ENCODE measurements around the gene SLC23A2.

The SLC23A2 gene

DNA sequence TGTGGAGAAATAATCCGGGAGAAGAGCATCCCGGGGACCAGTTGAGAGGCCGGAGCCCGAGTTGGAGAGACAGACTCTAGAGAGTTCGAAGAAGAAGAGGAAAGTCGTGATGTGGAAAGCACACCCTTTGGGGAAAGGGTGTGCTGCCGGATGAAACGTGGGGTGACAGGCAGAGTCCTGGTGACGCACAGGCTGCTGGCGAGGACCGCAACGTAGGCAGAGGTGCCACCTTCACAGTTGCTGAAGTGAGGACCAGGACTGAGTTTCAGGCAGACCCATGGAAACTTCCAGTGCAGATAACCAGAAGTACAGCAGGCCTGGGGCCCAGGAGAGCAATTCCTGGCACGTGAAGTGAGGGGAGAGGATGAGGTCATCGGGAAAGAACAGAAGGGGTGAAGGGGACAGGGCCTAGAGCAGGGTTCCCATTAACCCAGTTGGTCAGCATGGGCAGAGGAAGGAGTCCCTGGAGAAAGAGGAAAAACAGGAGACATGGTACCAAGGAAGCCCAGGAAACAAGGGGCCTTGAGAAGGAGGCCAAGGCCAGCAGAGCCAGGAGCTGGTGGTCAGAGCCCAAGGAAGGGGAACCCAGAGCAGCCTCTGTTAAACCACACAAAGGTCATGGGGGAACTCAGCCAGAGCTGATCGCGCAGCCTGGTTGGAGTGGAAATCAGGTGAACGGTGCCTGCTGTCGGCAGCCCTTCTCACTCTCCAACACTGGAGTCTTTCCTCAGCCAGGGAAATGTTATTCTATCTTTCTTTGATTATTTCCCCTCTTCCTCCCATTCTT is 195.5 kb downstream of the SLC23A2 start:
- Histone ChIP-seq H3K4me3 (ENCODE audit: low read depth, low read length) (no peak overlapping the region), H3K36me3 (ENCODE audit: control insufficient read depth in 2 of 2, insufficient read depth in 1 of 2, low read length in 2 of 2) (no peaks in the 10 kb centered on the region), H3K27ac (ENCODE audit: extremely low read depth, low read depth, low read length) (no peak overlapping the region), H3K4me1 (ENCODE audit: control insufficient read depth, insufficient read depth, low read length) (no peaks in the 10 kb centered on the region), H3K9me3 (ENCODE audit: control insufficient read depth, insufficient read depth, low read depth, low read length) (no peaks in the 10 kb centered on the region)
- ChIA-PET CTCF (interaction anchor here (0.6 kb wide), 2 partner anchors 84 to 133 kb away, joined by 3 read pairs; no protein-coding TSS in a partner anchor), POLR2A (no interaction called here)
- TF ChIP-seq, protein P1, sequence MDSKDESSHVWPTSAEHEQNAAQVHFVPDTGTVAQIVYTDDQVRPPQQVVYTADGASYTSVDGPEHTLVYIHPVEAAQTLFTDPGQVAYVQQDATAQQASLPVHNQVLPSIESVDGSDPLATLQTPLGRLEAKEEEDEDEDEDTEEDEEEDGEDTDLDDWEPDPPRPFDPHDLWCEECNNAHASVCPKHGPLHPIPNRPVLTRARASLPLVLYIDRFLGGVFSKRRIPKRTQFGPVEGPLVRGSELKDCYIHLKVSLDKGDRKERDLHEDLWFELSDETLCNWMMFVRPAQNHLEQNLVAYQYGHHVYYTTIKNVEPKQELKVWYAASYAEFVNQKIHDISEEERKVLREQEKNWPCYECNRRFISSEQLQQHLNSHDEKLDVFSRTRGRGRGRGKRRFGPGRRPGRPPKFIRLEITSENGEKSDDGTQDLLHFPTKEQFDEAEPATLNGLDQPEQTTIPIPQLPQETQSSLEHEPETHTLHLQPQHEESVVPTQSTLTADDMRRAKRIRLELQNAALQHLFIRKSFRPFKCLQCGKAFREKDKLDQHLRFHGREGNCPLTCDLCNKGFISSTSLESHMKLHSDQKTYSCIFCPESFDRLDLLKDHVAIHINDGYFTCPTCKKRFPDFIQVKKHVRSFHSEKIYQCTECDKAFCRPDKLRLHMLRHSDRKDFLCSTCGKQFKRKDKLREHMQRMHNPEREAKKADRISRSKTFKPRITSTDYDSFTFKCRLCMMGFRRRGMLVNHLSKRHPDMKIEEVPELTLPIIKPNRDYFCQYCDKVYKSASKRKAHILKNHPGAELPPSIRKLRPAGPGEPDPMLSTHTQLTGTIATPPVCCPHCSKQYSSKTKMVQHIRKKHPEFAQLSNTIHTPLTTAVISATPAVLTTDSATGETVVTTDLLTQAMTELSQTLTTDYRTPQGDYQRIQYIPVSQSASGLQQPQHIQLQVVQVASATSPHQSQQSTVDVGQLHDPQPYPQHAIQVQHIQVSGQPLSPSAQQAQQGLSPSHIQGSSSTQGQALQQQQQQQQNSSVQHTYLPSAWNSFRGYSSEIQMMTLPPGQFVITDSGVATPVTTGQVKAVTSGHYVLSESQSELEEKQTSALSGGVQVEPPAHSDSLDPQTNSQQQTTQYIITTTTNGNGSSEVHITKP (tag by site-specific recombination; IDR thresholded peaks at IDR 0.05) = no peak
- no peak for TF ChIP-seq ZNF768 (tag by site-specific recombination; IDR thresholded peaks at IDR 0.05)
- TF ChIP-seq OSR2 (tag by site-specific recombination; IDR thresholded peaks at IDR 0.05) = no peak
- TF ChIP-seq, protein P2, sequence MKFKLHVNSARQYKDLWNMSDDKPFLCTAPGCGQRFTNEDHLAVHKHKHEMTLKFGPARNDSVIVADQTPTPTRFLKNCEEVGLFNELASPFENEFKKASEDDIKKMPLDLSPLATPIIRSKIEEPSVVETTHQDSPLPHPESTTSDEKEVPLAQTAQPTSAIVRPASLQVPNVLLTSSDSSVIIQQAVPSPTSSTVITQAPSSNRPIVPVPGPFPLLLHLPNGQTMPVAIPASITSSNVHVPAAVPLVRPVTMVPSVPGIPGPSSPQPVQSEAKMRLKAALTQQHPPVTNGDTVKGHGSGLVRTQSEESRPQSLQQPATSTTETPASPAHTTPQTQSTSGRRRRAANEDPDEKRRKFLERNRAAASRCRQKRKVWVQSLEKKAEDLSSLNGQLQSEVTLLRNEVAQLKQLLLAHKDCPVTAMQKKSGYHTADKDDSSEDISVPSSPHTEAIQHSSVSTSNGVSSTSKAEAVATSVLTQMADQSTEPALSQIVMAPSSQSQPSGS (tag by site-specific recombination; IDR thresholded peaks at IDR 0.05; ENCODE audit: low read depth) = 0 out of 2 replicates have a peak, but pooled peaks have one; percentile 45
- TF ChIP-seq, protein P3, sequence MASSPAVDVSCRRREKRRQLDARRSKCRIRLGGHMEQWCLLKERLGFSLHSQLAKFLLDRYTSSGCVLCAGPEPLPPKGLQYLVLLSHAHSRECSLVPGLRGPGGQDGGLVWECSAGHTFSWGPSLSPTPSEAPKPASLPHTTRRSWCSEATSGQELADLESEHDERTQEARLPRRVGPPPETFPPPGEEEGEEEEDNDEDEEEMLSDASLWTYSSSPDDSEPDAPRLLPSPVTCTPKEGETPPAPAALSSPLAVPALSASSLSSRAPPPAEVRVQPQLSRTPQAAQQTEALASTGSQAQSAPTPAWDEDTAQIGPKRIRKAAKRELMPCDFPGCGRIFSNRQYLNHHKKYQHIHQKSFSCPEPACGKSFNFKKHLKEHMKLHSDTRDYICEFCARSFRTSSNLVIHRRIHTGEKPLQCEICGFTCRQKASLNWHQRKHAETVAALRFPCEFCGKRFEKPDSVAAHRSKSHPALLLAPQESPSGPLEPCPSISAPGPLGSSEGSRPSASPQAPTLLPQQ (tag by site-specific recombination; IDR thresholded peaks at IDR 0.05) = peak; percentile 31; the same call in 1 of the 2 replicates
- TF ChIP-seq, protein P4, sequence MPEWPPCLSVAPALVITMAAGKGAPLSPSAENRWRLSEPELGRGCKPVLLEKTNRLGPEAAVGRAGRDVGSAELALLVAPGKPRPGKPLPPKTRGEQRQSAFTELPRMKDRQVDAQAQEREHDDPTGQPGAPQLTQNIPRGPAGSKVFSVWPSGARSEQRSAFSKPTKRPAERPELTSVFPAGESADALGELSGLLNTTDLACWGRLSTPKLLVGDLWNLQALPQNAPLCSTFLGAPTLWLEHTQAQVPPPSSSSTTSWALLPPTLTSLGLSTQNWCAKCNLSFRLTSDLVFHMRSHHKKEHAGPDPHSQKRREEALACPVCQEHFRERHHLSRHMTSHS (tag by site-specific recombination; IDR thresholded peaks at IDR 0.05) = no peak
- no peak for TF ChIP-seq ZNF423 (tag by site-specific recombination; IDR thresholded peaks at IDR 0.05)
- TF ChIP-seq, protein P5, sequence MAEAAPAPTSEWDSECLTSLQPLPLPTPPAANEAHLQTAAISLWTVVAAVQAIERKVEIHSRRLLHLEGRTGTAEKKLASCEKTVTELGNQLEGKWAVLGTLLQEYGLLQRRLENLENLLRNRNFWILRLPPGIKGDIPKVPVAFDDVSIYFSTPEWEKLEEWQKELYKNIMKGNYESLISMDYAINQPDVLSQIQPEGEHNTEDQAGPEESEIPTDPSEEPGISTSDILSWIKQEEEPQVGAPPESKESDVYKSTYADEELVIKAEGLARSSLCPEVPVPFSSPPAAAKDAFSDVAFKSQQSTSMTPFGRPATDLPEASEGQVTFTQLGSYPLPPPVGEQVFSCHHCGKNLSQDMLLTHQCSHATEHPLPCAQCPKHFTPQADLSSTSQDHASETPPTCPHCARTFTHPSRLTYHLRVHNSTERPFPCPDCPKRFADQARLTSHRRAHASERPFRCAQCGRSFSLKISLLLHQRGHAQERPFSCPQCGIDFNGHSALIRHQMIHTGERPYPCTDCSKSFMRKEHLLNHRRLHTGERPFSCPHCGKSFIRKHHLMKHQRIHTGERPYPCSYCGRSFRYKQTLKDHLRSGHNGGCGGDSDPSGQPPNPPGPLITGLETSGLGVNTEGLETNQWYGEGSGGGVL (tag by site-specific recombination; IDR thresholded peaks at IDR 0.05) = peak; percentile 47; the same call in 1 of the 2 replicates

DNA sequence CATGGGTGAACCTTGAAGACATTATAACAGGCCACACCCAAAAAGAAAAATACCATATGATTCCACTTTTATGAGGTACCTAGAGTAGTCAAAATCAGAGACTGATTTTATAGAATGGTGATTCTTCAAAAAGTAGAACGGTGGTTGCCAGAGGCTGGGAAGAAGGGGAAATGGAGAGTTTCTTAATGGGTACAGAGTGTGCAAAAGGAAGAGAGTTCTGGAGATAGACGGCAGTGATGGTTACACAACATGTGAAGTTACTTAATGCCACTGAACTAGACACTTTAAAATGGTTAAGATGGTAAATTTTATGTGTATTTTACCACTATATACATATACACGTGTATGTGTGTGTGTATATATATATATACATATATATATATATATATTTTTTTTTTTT is 198.8 kb downstream of the SLC23A2 start:
- ChIA-PET POLR2A (no interaction called here), CTCF (no interaction called here)
- no peaks in the 10 kb centered on the region for H3K9me3 ChIP-seq (ENCODE audit: control insufficient read depth, insufficient read depth, low read depth, low read length)
- no peak overlapping the region for H3K4me3 ChIP-seq (ENCODE audit: low read depth, low read length)
- H3K36me3 ChIP-seq (ENCODE audit: control insufficient read depth in 2 of 2, insufficient read depth in 1 of 2, low read length in 2 of 2) = peaks cover 0 to 9% of the 10 kb centered on the region in 2 experiments; a peak in 1 of 3 replicates
- no peak overlapping the region for H3K27ac ChIP-seq (ENCODE audit: extremely low read depth, low read depth, low read length)
- no peaks in the 10 kb centered on the region for H3K4me1 ChIP-seq (ENCODE audit: control insufficient read depth, insufficient read depth, low read length)
- TF ChIP-seq ZBTB7A (tag by site-specific recombination; IDR thresholded peaks at IDR 0.05; ENCODE audit: low read depth) (no peak), SCRT2 (tag by site-specific recombination; IDR thresholded peaks at IDR 0.05) (no peak), YY1 (tag by site-specific recombination; IDR thresholded peaks at IDR 0.05) (no peak), ZNF596 (tag by site-specific recombination; IDR thresholded peaks at IDR 0.05) (no peak), ZNF747 (tag by site-specific recombination; IDR thresholded peaks at IDR 0.05) (no peak), ZNF530 (tag by site-specific recombination; IDR thresholded peaks at IDR 0.05; ENCODE audit: low read depth) (no peak), ZNF510 (tag by site-specific recombination; IDR thresholded peaks at IDR 0.05; ENCODE audit: insufficient replicate concordance) (no peak), ZNF132 (tag by site-specific recombination; IDR thresholded peaks at IDR 0.05; ENCODE audit: borderline replicate concordance) (no peak), ZNF707 (tag by site-specific recombination; IDR thresholded peaks at IDR 0.05) (no peak), ZNF777 (tag by site-specific recombination; IDR thresholded peaks at IDR 0.05; ENCODE audit: borderline replicate concordance) (no peak)
- TF ChIP-seq, protein P6, sequence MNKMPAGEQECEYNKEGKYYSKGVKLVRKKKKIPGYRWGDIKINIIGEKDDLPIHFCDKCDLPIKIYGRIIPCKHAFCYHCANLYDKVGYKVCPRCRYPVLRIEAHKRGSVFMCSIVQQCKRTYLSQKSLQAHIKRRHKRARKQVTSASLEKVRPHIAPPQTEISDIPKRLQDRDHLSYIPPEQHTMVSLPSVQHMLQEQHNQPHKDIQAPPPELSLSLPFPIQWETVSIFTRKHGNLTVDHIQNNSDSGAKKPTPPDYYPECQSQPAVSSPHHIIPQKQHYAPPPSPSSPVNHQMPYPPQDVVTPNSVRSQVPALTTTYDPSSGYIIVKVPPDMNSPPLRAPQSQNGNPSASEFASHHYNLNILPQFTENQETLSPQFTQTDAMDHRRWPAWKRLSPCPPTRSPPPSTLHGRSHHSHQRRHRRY (tag by site-specific recombination; IDR thresholded peaks at IDR 0.05) = no peak
- TF ChIP-seq, protein P7, sequence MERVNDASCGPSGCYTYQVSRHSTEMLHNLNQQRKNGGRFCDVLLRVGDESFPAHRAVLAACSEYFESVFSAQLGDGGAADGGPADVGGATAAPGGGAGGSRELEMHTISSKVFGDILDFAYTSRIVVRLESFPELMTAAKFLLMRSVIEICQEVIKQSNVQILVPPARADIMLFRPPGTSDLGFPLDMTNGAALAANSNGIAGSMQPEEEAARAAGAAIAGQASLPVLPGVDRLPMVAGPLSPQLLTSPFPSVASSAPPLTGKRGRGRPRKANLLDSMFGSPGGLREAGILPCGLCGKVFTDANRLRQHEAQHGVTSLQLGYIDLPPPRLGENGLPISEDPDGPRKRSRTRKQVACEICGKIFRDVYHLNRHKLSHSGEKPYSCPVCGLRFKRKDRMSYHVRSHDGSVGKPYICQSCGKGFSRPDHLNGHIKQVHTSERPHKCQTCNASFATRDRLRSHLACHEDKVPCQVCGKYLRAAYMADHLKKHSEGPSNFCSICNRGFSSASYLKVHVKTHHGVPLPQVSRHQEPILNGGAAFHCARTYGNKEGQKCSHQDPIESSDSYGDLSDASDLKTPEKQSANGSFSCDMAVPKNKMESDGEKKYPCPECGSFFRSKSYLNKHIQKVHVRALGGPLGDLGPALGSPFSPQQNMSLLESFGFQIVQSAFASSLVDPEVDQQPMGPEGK (tag by site-specific recombination; IDR thresholded peaks at IDR 0.05) = no peak

All from HEK293 (cell line).